T1000 (cell line): Measurements from ENCODE around the gene CSNK1G1.
A peak's percentile ranks its signal among the peaks of the same experiment; 100 is the strongest.

Experiments used
- DNase-seq: peaks from one replicate; lab custom pipeline; 2025; ENCODE audit warnings: mixed read lengths; lab: John Stamatoyannopoulos, UW

The CSNK1G1 gene

DNA sequence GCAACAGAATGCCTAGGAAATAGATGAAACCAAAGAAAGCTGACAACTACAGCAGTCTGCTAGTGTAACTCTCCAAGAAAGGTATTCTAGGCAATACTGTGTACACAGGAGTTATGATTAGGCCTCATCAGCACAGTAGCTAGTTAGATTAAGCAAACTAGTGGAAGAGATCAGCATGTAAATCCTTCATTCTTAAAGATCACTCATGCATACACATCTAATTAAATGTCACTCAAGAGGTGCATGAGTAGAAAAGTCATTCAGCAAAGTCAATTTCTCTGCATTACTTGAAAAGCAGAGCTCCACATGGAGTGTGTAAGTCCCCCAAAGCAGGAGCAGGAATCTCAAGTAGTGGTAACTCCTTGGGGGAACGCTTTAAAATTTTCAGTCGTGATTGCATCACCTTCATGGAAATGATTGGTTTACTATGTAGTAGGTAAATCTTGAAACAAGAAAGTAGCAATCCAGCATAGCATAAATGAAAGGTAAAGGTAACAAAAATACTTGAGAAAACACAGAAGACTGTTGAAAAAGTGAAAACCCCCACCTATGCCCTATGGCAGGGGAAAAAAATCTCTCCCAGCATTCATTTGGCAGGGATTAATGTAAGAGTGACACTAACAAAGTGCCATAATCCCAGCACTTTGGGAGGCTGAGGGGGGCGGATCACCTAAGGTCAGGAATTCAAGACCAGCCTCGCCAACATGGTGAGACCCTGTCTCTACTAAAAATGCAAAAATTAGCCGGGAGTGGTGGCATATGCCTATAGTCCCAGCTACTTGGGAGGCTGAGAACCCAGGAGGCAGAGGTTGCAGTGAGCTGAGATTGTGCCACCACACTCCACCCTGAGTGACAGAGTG is 163.8 kb downstream of the CSNK1G1 start:
- DNase-seq, result no peak

DNA sequence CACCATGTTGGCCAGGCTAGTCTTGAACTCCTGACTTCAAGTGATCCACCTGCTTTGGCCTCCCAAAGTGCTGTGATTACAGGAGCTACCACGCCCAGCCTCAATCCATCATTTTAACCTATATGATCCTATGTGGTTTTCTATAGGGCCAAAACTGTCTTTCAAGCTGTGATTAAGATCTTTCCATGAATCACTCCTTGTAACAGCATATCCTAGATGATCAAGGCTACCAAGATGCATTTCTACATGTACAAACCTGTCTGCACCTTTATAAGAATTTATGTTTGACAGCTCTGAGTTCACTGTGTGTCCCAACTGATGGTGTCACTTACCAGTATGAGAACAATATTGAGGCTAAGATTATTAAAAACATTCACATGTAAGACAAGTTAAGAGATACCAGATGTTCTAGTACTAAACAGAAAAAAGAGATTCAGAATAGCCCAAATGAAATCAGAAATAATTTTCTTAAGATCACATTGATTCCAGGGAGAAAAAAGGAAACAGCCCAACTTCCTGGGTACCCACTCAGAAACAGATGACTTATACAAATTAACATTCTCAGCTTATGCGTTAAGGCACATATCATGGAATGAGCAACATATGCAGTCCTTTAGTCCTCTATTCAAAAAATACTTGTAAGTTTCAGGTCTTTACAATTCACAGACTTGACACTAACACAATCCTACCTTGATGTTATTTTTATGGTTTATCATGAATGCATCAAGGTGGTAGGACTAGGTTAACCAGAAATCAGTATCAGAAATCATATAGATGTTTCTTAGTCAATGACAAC is 168.4 kb downstream of the CSNK1G1 start:
- DNase-seq, result no peak

DNA sequence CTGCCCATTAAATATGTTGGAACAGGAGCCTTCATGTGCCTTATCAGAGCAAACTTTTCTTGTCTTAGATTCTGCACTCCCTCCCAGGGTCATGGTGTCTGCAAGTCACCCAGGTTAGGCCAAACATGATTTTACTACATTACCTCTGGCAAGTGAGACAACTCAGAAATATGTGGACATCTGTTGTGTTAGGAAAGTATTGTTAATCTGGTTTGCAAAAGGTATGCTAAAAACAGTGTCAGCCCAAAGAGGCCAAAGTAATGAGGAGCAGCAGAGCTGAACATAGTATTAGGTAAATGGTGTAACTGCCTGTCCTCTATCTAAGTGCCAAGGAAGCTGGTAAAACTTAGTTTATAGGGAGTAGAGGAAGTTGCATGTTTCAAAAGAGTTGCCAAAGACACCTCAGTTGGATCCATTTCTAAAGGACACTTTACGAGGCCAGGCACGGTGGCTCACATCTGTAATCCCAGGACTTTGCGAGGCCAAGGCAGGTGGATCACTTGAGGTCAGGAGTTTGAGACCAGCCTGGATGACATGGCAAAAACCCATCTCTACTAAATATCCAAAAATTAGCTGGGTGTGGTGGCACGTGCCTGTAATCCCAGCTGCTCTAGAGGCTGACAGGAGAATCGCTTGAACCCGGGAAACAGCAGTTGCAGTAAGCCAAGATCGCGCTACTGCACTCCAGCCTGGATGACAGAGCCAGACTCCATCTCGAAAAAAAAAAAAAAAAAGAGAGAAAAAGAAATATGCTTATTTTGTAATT is 170.6 kb downstream of the CSNK1G1 start:
- DNase-seq, result no peak

DNA sequence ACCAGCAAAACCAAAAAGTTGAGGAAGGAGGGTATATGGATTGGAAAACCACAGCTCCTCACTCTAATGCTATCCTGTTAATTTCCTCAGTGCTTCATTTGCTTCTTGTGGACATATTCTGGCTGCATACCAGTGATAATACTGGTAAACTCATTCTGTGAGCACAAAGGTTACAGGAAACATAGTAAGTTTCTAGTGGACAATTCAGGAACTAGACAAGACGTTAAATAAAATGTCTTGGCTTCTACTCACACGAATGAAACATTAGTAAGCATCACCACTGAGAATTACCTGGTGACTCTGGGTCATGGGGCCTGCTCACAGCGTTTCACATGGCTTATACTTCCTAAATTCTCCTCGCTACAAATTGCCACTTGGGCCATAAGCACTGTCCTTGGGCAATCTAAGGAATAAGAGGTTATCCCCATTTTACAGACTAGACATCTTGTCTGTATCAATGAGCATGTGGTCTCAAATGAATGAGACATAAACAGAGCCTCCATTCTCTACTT is 173.1 kb downstream of the CSNK1G1 start:
- DNase-seq, result no peak

DNA sequence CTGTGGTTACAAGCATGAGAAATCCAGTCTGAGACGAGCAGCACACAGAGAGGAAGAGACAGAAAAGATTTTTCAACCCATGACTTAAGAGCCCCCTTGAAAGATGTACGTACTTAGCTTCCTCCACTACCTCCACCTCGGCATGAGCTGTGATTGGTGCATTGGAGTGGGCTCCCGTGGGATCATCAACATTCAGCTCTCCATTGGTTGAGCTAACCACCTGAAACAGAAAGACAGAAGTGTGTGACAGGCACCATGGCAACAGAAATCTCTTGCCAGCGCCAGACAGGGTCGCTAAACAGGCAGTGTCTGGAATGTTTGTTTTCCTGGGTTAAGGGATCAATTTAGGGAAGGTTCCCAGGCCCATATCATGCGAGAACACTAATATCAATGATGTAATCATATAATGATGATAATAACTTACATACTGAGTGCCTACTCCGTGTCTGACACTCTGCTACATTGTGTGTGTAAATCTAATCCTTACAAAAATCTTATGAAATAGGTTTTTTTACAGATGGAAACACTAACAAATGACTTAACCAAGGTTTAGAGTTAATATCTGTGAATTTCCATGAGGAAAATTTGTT is 175.6 kb downstream of the CSNK1G1 start:
- DNase-seq, result no peak

DNA sequence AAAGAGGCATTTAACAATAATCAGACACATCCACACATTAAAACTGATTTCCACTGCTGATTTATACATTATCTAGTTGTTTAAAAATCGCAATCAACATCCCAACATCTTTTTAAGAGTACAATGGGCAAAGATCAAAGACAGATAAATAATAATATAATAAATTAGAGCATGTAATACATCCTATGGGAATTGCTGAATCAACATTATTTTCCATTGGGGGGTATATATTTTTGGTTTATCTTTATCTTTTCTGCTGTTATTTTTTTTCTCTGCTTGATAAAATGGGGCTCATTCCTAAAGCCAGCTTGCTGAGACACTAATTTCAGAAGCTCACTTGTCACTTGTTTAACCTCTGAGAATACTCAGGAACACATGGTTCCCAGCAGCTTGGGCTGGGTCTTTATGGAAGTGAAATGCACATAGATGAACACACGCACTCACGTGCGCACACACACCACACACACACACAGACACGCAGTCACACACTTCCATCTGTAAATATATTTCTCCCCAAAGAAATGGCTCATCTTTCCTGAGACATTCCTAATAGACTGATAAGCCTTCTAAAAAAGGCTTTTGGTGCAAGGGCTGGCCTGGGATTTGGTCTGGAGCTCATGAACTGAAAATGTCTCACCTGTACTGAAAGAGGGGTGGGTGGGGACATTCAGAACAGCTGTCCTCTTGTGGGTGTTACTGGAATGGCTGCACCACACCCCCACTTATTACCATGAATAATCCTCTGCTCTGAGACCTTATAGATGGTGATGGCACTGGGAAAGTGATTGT is 189.7 kb downstream of the CSNK1G1 start:
- no peak for DNase-seq

DNA sequence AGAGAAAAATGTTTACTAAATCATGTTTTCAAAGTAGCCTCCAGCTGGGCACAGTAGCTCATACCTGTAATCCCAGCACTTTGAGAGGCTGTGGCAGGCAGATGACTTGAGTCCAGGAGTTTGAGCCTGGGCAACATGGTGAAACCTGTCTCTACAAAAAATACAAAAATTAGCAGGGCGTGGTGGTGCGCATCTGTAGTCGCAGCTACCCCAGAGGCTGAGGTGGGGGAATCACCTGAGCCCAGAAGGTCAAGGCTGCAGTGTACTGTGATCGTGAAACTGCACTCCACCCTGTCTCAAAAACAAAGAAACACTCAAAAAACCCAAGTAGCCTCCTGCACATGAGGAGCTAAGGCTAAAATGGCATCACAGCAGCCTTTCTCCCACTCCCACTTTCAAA is 191.5 kb downstream of the CSNK1G1 start:
- no peak for DNase-seq

DNA sequence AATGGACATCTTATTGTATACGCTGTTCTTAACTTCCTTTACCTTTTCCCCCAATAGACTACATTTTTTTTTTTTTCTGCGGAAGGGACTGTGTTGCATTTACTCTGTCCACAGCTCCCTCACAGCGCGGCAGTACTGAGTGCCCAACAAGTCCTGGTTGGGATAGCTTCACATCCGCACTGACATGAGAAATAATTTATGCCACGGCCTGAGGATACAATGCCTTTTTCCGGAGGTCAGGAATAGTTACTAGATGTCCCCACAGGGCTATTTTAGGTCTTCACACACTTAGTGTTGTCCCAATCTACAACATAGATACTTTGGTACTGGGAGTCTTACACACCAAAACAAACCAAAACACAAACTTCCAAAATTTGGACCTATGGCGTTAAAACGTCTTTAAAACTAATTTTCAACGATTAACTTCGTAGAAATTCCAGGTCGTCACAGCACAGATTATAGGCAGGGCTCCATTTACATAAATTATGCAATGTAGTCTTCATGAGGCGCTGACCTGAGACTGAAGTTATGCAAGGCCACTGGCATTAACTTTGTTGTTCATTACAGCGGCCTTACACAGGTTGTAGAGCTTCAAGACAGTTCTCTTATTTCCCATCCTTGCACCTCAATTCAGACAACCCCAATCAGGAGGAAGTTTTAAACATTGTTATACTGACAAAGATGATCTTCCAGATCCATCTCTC is 192.2 kb downstream of the CSNK1G1 start:
- DNase-seq, result no peak

DNA sequence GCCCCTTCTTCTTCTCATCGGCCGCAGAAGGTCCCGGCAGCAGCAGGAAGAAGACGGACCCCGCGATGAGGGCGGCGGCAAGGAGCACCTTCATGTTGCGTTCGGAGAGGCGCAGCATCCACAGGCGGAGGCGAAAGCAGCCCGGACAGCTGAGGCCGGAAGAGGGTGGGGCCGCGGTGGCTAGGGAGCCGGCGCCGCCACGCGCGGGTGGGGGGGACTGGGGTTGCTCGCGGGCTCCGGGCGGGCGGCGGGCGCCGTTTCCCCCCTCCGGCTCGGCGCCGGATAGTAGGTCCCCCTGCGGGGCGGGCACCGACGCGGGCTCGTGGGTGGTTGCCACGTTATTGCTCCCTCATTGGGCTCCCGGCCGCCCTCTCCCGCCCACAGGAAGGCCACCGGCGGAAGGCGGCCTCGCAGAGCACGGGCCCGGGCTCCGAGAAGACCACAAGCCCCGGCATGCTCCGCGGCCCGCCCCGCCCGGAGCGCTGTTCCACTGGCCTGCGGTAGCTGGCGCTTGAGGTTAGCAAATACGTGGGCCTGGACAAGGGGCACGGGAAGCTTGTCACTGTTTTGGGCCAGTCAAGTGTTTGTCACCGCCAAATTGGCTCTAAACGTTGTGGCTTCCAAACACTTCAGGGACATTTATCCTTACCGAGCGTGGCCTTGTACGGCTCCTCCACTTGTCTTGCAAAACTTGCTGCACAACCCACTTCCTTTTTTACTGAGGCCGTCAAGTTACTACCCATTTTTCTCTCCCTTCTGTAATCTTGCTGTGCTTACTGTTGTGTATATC is 192.9 kb downstream of the CSNK1G1 start, which contains the start of gene PPIB:
Gene PPIB (minus strand): TSS at position 154 of the 790 bp plus-strand sequence. CDS start 36 bp downstream, at position 118.
- peak; percentile 90 for DNase-seq

DNA sequence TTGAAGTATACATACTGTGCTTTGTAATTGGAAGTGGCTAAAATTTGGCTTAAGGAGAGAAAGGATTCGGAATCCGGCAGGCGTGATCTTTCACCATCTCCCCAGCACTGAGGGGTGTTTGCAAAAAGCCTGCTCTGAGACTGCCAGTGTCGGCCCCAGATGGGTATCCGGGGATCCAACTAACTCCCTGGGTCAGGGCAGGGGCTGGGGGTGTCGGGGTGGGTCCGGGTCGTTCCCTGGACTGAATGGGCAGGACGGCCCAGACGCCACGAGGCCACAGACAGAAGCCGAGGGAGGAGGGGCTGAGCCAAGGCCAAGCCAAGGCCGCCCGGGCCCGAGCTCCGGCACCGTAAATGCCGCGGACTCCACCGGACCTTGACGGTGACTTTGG is 193.5 kb downstream of the CSNK1G1 start:
- no peak for DNase-seq

DNA sequence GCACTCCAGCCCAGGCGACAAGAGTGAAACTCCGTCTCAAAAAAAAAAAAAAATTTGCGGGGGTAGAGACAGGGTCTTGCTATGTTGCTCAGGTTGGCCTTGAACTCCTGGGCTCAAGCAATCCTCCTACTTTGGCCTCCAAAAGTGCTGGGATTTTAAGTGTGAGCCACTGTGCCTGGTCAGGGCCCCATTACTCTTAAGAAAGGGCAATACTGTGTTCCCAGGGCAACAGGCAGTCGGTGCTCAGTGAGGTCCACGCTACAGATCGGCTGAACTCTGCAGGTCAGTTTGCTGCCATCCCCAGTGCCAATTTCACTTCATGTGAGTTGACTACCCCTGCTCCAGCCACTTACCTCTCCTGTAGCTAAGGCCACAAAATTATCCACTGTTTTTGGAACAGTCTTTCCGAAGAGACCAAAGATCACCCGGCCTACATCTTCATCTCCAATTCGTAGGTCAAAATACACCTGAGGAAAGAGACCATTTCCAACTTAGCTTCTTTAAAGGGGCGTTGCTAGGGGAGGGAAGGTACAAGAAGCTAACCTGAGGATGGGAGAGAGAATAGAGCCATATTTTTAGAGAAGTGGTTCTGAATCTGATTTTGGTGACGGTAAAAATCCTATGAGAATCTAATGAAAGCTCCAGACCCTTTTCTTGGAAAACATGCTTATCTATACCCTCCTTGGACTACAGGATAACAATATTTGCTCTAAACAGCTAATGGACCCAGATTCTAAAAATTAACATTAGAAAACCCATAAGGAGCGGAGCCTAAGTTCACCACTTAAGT is 194.1 kb downstream of the CSNK1G1 start:
- no peak for DNase-seq

DNA sequence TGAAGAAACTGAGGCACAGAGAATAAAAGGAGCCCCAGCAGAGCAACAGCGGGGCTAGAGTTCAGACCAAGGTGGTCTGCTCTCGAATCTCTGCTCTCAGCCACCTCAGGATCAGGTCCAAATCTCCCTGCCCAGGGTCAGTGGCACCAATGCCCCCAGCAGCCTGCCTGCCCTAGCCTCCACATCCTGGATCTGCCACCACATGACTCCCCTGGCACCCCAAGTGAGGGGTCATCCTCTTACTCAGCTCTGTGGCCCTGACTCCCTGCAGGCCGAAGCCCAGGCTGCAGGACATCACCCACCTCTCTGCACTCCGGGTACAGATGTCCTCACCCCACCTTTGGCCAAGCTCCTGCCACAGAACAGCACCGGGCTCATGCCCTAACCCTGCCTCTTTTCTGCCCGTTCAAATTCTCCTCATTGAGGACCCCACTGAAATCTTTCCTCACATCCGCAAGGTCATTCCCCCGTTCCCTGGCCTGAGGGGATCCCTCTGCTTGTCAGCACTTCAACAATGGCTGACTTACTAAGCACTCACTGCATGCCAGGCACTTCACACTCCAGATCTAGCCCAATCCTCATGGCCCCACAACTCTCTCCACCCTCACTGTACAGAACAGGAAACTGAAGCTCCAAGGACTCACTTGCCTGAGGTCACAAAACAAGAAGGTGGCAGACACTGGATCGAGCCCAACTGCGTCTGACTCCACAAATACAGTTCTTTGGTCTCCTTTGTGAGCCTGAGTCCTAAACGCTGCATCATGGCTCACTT is 197.4 kb downstream of the CSNK1G1 start:
- DNase-seq, result no peak

DNA sequence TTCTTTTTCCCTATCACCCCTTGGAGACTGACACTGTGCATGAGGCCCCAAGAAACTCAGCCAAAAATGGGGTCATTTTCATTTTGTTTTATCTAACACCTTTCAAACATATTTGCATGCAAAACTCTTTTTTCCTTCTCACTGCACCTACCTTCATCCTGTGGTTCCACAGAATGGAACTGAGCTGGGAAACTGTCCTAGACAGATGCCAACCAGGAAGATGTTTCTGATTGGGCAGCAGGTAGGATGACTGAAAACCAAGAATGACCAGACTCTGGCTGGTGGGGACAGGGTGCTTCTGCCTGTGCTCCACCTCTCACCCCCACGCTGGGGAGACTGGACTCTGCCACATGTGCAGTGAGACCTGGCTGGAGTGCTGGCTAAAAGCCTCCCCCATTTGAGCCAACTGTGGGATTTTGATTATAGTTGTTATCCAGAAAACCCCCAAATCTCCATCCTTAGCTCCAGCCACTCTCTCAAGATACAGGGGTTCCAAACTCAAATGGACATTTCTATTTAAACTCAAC is 198.3 kb downstream of the CSNK1G1 start:
- DNase-seq, result no peak

DNA sequence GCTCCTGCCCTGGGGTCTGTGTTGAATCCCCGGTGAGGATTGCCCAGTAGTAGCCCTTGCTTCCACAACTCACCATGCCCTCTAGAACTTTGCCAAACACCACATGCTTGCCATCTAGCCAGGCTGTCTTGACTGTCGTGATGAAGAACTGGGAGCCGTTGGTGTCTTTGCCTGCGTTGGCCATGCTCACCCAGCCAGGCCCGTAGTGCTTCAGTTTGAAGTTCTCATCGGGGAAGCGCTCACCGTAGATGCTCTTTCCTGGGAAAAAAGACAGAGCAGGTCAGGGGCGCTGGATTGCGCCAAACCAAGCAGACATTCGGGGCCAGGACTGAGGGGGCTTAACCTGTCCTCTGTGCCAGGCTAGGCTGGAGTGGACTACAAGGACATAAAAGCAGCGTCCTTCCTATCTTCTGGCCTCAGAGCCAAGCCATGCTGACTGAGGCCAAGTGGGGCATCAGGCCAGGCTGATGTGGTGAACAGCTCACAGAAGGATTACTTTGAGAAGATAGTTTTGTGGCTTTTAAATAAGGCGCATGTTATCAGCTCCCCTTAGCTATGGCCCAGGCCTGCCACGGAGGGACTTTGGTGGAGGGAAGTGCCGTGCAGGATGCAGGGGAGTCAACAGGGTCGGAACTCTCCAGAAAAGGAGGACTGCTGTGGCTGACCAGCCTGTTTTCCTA is 199.2 kb downstream of the CSNK1G1 start:
- DNase-seq, result no peak

DNA sequence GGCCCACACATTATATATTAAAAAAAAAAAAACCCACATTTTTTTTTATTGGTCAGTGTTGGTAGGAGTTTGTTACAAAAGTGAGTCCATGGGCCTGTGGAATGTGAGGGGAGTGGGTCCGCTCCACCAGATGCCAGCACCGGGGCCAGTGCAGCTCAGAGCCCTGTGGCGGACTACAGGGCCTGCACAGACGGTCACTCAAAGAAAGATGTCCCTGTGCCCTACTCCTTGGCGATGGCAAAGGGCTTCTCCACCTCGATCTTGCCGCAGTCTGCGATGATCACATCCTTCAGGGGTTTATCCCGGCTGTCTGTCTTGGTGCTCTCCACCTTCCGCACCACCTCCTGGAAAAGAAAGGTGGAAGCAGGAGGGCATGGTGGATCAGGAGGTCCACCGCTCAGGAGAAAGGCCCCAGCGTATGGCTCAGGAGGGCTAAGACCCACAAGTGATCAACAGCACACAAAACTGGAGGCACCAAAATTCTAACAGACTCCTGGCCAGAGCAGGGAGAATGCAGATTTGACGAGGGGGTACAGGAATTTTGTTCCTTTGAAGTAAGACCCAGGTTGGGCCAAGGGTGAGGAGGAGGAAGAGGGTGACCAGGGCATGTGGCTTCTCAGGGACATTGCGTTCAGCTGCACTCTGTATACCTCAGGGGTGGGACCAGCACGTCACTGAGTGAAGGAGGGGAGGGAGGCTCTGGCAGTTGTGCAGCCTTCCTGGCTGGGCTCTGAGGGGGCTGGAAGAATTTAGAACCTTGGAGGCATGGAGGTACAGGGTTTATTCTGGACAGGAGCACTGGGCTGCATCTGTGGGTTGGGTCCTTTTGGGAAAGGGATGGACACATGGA is 199.9 kb downstream of the CSNK1G1 start:
- no peak for DNase-seq
